A673 (cell line): ENCODE measurements around the gene AFAP1L1. TPM values are rescaled to one million over a fixed set of nuclear protein-coding genes. Genes with fewer than 3 reads are reported as not detected.

Experiments used
- BruUV-seq: library from RNA; stranded (reverse); fragments of 400-500 nt; replicated peaks from 2 replicates; lab custom pipeline; 2021; lab: Mats Ljungman, UMichigan
- CTCF ChIA-PET: fragments of 300-600 bp; sonication (Branson Sonifier 250); formaldehyde crosslinking; loops from one replicate; lab custom pipeline; 2022; ENCODE audit warnings: antibody characterized with exemption; lab: Charles Lee
- POLR2A ChIA-PET: fragments of 300-600 bp; sonication (Branson Sonifier 250); formaldehyde crosslinking; loops from one replicate; lab custom pipeline; 2022; ENCODE audit warnings: antibody characterized with exemption; ENCODE audit not compliant: low non-redundant PET; lab: Charles Lee
- DNase-seq: peaks from one replicate; pipeline ENCODE4 v3.0.0-alpha.2; 2015; ENCODE audit warnings: low spot score
- H3K27ac ChIP-seq: fragments of 200-600 bp; sonication (generic); 2 replicates; pipeline ENCODE4 v1.5.1; 2016; ENCODE audit warnings: mixed run types, low read depth, mild to moderate bottlenecking, mixed read lengths, antibody characterized with exemption, low read length; ENCODE audit not compliant: poor library complexity, severe bottlenecking
- H3K27me3 ChIP-seq: fragments of 200-600 bp; sonication (generic); replicated peaks from 2 replicates; pipeline ENCODE4 v1.6.1; 2017; ENCODE audit warnings: mixed run types, low read depth, mild to moderate bottlenecking, mixed read lengths, antibody characterized with exemption, low read length; ENCODE audit not compliant: insufficient read depth, poor library complexity
- H3K36me3 ChIP-seq: fragments of 200-600 bp; sonication (generic); 2 replicates; pipeline ENCODE4 v1.6.1; 2016; ENCODE audit warnings: mixed run types, mild to moderate bottlenecking, mixed read lengths, antibody characterized with exemption, low read length; ENCODE audit not compliant: insufficient read depth, poor library complexity, severe bottlenecking
- H3K4me1 ChIP-seq: fragments of 200-600 bp; sonication (generic); 2 replicates; pipeline ENCODE4 v1.6.1; 2017; ENCODE audit warnings: mixed run types, mild to moderate bottlenecking, mixed read lengths, antibody characterized with exemption, low read length; ENCODE audit not compliant: insufficient read depth, poor library complexity, severe bottlenecking
- H3K4me3 ChIP-seq: fragments of 200-600 bp; sonication (generic); 2 replicates; pipeline ENCODE4 v1.5.1; 2016; ENCODE audit warnings: low read depth, mixed run types, mild to moderate bottlenecking, mixed read lengths, low read length; ENCODE audit not compliant: poor library complexity, severe bottlenecking
- H3K9me3 ChIP-seq: fragments of 200-600 bp; sonication (generic); 2 replicates; pipeline ENCODE4 v1.6.1; 2016; ENCODE audit warnings: mixed run types, low read depth, mild to moderate bottlenecking, mixed read lengths, antibody characterized with exemption, low read length; ENCODE audit not compliant: poor library complexity, severe bottlenecking
- EZH2 ChIP-seq: fragments of 200-600 bp; sonication (generic); IDR thresholded peaks from 2 replicates; pipeline ENCODE4 v1.6.1; 2017; ENCODE audit warnings: borderline replicate concordance, low read depth, mild to moderate bottlenecking, mixed read lengths, antibody characterized with exemption, low read length; ENCODE audit not compliant: poor library complexity, severe bottlenecking
- intact Hi-C: fragments of 100-400 bp; cut with micrococcal nuclease; formaldehyde crosslinking; loops from one replicate; pipeline ENCODE4 v1.10.0; 2022; ENCODE audit not compliant: unreplicated experiment
- total RNA-seq: library from RNA; stranded (reverse); gene quantifications from 2 replicates; pipeline ENCODE4 v1.2.3, GENCODE V29; 2021
- TF ChIP-seq, protein P1 (sequence below): fragments of 300-800, 200-600 bp; sonication (generic); conservative IDR thresholded peaks from 2 replicates; pipeline ENCODE4 v1.5.1; 2017; ENCODE audit warnings: low read depth, mild to moderate bottlenecking, antibody characterized with exemption, low read length, moderate library complexity, mixed read lengths

The AFAP1L1 gene
- total RNA-seq, 1 experiment from 2014 or later, result 0.21 TPM

DNA sequence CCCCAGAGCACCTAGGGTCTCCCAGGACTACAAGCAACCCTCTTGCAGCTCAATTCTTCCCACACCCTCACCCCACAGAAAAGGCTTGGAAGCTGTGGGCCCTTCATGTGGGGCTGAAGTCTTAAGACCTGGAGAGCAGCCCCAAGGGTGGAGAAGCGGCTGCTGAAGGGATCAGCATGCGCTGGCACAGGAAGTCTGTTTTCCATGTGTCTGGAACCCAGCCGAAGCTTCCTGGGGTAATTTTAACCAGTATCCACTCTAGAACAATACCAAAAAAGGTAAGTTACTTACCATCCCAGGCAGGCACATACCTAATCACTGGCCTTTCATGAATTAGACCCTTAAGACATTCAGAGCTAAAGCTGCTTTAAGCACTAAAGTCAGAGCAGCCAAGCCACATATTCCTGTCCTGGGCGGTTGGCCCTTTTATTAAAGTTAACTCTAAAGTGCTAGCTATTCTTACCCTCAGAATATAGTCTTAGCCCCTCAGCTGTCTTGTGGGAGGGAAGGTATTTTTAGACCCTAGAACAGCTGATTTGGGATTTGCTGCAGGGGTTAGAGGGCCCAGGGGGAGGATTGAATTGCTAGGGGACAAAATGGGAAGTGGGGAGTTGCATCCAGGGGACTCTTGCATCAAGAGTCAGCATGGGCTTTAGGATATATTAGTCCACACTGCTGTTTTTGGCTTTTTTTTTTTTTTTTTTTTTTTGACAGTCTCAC is 100.6 kb downstream of the AFAP1L1 start:
- no peaks in the 10 kb centered on the region for H3K4me1 ChIP-seq
- TF ChIP-seq, protein P1, sequence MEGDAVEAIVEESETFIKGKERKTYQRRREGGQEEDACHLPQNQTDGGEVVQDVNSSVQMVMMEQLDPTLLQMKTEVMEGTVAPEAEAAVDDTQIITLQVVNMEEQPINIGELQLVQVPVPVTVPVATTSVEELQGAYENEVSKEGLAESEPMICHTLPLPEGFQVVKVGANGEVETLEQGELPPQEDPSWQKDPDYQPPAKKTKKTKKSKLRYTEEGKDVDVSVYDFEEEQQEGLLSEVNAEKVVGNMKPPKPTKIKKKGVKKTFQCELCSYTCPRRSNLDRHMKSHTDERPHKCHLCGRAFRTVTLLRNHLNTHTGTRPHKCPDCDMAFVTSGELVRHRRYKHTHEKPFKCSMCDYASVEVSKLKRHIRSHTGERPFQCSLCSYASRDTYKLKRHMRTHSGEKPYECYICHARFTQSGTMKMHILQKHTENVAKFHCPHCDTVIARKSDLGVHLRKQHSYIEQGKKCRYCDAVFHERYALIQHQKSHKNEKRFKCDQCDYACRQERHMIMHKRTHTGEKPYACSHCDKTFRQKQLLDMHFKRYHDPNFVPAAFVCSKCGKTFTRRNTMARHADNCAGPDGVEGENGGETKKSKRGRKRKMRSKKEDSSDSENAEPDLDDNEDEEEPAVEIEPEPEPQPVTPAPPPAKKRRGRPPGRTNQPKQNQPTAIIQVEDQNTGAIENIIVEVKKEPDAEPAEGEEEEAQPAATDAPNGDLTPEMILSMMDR, result no peak
- no peak for TF ChIP-seq EZH2
- BruUV-seq, result no TSS peak
- no peaks in the 10 kb centered on the region for H3K27me3 ChIP-seq
- POLR2A ChIA-PET, result no interaction called here
- no peak for DNase-seq
- H3K4me3 ChIP-seq, result no peak overlapping the region
- no peak overlapping the region for H3K27ac ChIP-seq
- no peaks in the 10 kb centered on the region for H3K36me3 ChIP-seq
- no peaks in the 10 kb centered on the region for H3K9me3 ChIP-seq
- CTCF ChIA-PET, result interaction anchor here (0.6 to 1.5 kb wide), 4 partner anchors 51 to 1289 kb away, joined by 3 to 4 read pairs (median 3); no protein-coding TSS in a partner anchor
- intact Hi-C loops, result no loop called here

DNA sequence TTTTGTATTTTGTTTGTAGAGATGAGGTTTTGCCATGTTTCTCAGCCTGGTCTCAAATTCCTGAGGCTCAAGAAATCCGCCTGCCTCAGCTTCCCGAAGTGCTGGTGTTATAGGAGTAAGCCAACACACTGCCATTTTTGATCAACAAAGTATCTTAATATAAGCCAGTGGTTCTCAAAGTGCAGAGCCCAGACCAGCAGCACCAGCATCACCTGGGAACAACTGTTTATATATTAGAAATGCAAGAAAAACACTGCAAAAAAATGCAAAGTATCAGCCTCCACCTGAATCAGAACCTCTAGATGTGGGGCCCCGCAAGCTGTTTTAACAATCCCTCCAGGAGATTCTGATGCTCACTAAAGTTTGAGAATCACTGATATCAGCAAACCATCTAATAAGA is 101.3 kb downstream of the AFAP1L1 start:
- no peak overlapping the region for H3K27ac ChIP-seq
- no peak for DNase-seq
- H3K9me3 ChIP-seq, result no peaks in the 10 kb centered on the region
- ChIA-PET POLR2A (interaction anchor here (0.6 kb wide), 1 partner anchor 56 kb away, joined by 3 read pairs; no protein-coding TSS in a partner anchor), CTCF (interaction anchor here (1.0 kb wide), 1 partner anchor 9 kb away, joined by 3 read pairs; no protein-coding TSS in a partner anchor)
- BruUV-seq, result no TSS peak
- TF ChIP-seq, protein P1, result no peak
- no peak for TF ChIP-seq EZH2
- no peaks in the 10 kb centered on the region for H3K27me3 ChIP-seq
- intact Hi-C loops, result no loop called here
- H3K36me3 ChIP-seq, result no peaks in the 10 kb centered on the region
- no peak overlapping the region for H3K4me3 ChIP-seq
- H3K4me1 ChIP-seq, result no peaks in the 10 kb centered on the region

DNA sequence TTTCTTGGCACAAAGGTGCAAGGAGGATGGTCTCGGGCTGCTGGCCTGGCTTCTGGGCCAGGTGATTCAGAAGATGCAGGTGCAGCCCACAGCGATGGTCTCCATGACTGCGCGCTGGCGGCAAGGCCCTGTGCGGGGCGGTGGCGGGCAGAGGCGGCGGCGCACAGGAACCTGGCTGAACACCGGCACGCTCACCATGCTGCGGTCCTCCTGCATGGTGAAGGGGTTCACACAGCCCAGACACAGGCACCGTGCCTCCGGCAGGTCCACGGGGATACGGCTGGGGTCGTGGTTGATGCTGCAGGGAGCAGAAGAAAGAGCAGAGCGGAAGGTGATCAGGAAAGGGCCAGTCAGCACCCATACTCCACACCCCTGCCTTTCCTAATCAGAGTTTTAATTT is 102.6 kb downstream of the AFAP1L1 start:
- CTCF ChIA-PET, result no interaction called here
- Histone ChIP-seq H3K9me3 (no peaks in the 10 kb centered on the region), H3K27ac (no peak overlapping the region), H3K4me3 (no peak overlapping the region), H3K4me1 (no peaks in the 10 kb centered on the region), H3K36me3 (no peaks in the 10 kb centered on the region), H3K27me3 (no peaks in the 10 kb centered on the region)
- DNase-seq, result no peak
- intact Hi-C loops, result no loop called here
- TF ChIP-seq EZH2, result no peak
- TF ChIP-seq, protein P1, result no peak
- POLR2A ChIA-PET, result no interaction called here
- no TSS peak for BruUV-seq
